ENCODE data around the gene NAGS. TPM values are rescaled to one million over a fixed set of nuclear protein-coding genes. Genes with fewer than 3 reads are reported as not detected.
"Not testable (repeated sequence)": the region's sequence is repeated elsewhere in the genome, so short reads cannot be mapped to it uniquely, and the experiment has no call there.

The NAGS gene, protein sequence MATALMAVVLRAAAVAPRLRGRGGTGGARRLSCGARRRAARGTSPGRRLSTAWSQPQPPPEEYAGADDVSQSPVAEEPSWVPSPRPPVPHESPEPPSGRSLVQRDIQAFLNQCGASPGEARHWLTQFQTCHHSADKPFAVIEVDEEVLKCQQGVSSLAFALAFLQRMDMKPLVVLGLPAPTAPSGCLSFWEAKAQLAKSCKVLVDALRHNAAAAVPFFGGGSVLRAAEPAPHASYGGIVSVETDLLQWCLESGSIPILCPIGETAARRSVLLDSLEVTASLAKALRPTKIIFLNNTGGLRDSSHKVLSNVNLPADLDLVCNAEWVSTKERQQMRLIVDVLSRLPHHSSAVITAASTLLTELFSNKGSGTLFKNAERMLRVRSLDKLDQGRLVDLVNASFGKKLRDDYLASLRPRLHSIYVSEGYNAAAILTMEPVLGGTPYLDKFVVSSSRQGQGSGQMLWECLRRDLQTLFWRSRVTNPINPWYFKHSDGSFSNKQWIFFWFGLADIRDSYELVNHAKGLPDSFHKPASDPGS
- total RNA-seq: 17.8 and 25.3 TPM in 2 replicates

DNA sequence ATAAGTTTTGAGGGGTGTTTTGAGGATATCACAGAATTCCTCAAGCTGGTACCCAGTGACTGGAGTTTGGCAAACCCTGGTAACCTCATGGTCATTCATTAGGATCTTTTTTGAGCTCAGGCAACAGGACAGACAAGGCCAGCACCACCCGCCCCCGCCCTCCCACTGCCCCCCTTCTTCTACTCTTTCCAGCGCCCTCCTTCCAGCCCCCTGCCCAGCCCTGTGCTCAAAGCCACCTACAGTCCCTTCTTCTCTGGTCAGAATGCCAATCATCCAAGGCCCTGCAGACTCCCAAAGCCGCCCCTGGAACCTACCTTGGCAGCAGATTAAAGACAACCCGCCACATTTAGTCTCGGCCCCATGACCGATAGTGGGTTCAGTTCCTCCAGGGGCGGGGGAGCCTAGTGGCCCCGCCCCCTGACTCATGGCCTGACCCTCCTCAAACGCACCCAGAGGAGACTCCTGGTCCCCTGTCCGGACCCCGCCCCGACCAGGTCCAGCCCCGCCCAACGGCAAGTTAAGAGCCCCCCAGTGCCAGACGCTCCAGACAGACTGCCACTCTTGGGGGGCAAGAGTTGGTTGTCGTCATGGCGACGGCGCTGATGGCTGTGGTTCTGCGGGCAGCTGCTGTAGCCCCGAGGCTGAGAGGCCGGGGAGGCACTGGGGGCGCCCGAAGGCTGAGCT is at the start of gene NAGS:
Gene NAGS (plus strand): TSS at position 546 of the 684 bp plus-strand sequence. CDS start 42 bp downstream, at position 588.
- FAIRE-seq: no peak
- H3K36me3 ChIP-seq (ENCODE audit: control insufficient read depth, insufficient read depth, low read length): peaks cover 13% of the 10 kb centered on the region

DNA sequence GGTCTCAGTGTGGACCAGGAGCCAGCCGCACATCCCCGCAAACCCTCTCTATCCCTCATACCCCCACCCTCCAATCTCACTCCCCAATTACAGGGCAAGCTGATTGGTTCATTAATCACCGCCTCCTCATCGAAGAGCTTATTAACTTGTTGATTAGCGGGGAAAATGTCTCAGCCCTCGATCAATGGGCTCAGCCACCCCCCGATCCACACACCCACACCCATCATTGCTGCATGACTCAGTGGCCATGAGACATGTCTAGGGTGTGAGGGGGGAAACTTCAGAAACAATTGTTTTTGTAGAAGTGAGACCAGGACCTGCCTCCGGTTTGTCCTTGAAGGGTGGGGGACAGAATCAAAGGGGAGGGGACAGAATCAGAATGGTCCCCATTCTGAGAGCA is 48.2 kb upstream of the NAGS start:
- TF ChIP-seq, protein P1, sequence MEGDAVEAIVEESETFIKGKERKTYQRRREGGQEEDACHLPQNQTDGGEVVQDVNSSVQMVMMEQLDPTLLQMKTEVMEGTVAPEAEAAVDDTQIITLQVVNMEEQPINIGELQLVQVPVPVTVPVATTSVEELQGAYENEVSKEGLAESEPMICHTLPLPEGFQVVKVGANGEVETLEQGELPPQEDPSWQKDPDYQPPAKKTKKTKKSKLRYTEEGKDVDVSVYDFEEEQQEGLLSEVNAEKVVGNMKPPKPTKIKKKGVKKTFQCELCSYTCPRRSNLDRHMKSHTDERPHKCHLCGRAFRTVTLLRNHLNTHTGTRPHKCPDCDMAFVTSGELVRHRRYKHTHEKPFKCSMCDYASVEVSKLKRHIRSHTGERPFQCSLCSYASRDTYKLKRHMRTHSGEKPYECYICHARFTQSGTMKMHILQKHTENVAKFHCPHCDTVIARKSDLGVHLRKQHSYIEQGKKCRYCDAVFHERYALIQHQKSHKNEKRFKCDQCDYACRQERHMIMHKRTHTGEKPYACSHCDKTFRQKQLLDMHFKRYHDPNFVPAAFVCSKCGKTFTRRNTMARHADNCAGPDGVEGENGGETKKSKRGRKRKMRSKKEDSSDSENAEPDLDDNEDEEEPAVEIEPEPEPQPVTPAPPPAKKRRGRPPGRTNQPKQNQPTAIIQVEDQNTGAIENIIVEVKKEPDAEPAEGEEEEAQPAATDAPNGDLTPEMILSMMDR (IDR thresholded peaks at IDR 0.05; ENCODE audit: insufficient read depth, low read length, severe bottlenecking): no peak
- no peak for DNase-seq (ENCODE audit: low read depth)
- Histone ChIP-seq H3K27me3 (ENCODE audit: control insufficient read depth, insufficient read depth, low read length) (peaks cover 26% of the 10 kb centered on the region), H3K36me3 (ENCODE audit: control insufficient read depth, insufficient read depth, low read length) (no peaks in the 10 kb centered on the region), H3K4me3 (ENCODE audit: low read depth, low read length) (no peak overlapping the region)
- FAIRE-seq: no peak

More for the DNA sequence above, at the start of gene NAGS:
- Histone ChIP-seq H3K27me3 (ENCODE audit: control insufficient read depth, insufficient read depth, low read length) (no peaks in the 10 kb centered on the region), H3K4me3 (ENCODE audit: low read depth, low read length) (peak within 1 kb of the TSS; percentile 70)
- TF ChIP-seq, protein P1 (IDR thresholded peaks at IDR 0.05; ENCODE audit: insufficient read depth, low read length, severe bottlenecking): no peak
- peak; percentile 39 for DNase-seq (ENCODE audit: low read depth)

DNA sequence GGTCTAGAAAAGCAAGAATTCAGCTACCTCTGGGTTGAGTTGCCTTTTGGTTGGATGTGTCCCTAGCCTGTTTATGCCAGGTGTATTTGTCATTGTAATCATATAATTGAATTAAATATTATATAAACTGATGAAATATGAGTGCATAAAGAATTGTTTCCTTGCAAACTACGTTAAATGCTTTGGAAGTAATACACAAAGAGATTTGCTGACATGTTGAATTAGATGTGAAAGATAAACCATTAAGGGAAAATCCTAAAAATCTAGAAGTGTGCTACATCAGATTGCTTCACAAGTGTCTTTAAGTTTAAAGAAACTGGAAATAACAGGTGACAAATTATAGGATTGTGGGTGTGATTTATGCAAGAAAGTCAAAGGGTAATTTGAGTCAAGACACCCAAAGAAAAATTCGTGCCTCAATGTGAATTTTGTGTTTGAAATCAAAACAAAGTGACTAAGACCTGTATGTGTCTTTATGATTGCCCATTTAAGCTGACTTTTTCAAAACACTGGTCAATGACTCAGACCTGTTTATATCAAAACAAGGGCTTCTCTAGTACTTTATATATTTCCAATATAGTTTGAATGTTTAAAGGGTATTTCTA is 45.6 kb upstream of the NAGS start:
- H3K36me3 ChIP-seq (ENCODE audit: control insufficient read depth, insufficient read depth, low read length): no peaks in the 10 kb centered on the region
- no peak overlapping the region for H3K4me3 ChIP-seq (ENCODE audit: low read depth, low read length)
- H3K27me3 ChIP-seq (ENCODE audit: control insufficient read depth, insufficient read depth, low read length): peaks cover 6% of the 10 kb centered on the region
- FAIRE-seq: no peak
- no peak for DNase-seq (ENCODE audit: low read depth)
- TF ChIP-seq, protein P1 (IDR thresholded peaks at IDR 0.05; ENCODE audit: insufficient read depth, low read length, severe bottlenecking): no peak

DNA sequence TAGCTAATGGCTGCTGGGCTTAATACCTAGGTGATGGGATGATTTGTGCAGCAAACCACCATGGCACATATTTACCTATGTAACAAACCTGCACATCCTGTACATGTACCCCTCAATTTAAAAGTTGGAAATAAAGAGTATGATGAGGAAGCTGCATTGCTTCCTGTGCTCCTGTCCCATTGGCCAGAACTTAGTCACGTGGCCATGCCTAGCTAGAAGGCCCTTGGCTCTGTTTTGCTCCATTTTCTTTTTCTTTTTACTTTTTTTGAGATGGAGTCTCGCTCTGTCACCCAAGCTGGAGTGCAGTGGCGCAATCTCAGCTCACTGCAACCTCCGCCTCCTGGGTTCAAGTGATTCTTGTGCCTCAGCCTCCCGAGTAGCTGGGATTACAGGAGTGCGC is 43.1 kb upstream of the NAGS start:
- not testable (repeated sequence) for DNase-seq (ENCODE audit: low read depth); H3K27me3 ChIP-seq (ENCODE audit: control insufficient read depth, insufficient read depth, low read length); H3K36me3 ChIP-seq (ENCODE audit: control insufficient read depth, insufficient read depth, low read length); H3K4me3 ChIP-seq (ENCODE audit: low read depth, low read length); FAIRE-seq

DNA sequence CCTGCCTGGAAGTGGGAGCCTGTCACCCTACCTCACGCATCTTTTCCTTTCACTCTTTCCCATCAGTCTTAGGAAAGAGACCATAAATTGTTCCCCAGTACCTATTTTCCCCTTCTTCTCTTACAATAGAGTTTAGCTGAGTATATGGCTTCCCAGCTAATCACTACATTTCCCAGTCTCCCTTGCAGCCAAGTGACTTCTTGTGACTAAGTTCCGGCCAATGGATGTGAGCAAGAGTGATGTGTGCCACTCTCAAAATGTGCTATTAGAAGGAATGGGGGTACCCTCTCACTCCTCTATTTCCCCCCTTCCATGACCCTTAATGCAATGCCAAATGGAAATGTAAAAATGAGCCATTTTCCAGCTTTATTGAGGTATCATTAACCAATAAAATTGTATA is 42.5 kb upstream of the NAGS start:
- Histone ChIP-seq H3K36me3 (ENCODE audit: control insufficient read depth, insufficient read depth, low read length) (no peaks in the 10 kb centered on the region), H3K4me3 (ENCODE audit: low read depth, low read length) (no peak overlapping the region), H3K27me3 (ENCODE audit: control insufficient read depth, insufficient read depth, low read length) (peaks cover 2% of the 10 kb centered on the region)
- no peak for DNase-seq (ENCODE audit: low read depth)
- TF ChIP-seq, protein P1 (IDR thresholded peaks at IDR 0.05; ENCODE audit: insufficient read depth, low read length, severe bottlenecking): no peak
- FAIRE-seq: no peak

DNA sequence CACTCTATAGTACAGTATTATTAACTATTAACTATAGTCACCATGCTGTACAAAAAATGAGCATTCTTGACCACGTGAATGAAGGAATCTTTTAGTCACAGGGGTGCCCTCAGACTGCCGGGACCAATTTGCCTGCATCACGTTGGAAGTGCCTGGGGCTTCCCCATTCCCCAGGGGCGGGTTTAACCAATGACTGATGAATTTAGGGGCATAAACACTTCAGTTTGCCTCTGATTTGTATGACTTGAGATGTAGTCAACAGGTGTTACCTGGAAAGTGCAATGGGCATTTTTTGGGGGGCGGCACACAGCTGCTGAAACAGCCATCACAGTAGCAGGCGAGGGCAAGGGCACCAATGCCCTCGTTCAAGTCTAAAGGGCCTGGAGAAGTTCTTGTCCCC is 41.9 kb upstream of the NAGS start:
- TF ChIP-seq, protein P1 (IDR thresholded peaks at IDR 0.05; ENCODE audit: insufficient read depth, low read length, severe bottlenecking): no peak
- H3K36me3 ChIP-seq (ENCODE audit: control insufficient read depth, insufficient read depth, low read length): no peaks in the 10 kb centered on the region
- no peak for DNase-seq (ENCODE audit: low read depth)
- peaks cover 2% of the 10 kb centered on the region for H3K27me3 ChIP-seq (ENCODE audit: control insufficient read depth, insufficient read depth, low read length)
- no peak overlapping the region for H3K4me3 ChIP-seq (ENCODE audit: low read depth, low read length)
- no peak for FAIRE-seq
